HEK293 (cell line): ENCODE measurements around the gene INPP5A.

Experiments
- BCL11A ChIP-seq: fragments of 450-650 bp; formaldehyde crosslinking; IDR thresholded peaks from 2 replicates; pipeline ENCODE4 v1.5.1; 2016; ENCODE audit warnings: low read depth, missing biosample characterization, missing genetic modification characterization
- CTCF ChIP-seq: fragments of 450-650 bp; formaldehyde crosslinking; IDR thresholded peaks from 2 replicates; pipeline ENCODE4 v1.5.1; 2016; ENCODE audit warnings: missing biosample characterization, missing genetic modification characterization
- PBX3 ChIP-seq: sonication (generic); formaldehyde crosslinking; IDR thresholded peaks from 2 replicates; pipeline ENCODE4 v1.8.1; 2022; ENCODE audit warnings: mild to moderate bottlenecking, moderate library complexity, missing genetic modification reagents
- YY1 ChIP-seq: fragments of 450-650 bp; formaldehyde crosslinking; IDR thresholded peaks from 2 replicates; pipeline ENCODE4 v1.5.1; 2018; ENCODE audit warnings: missing biosample characterization, missing genetic modification characterization
- ZNF549 ChIP-seq: fragments of 450-650 bp; IDR thresholded peaks from 2 replicates; pipeline ENCODE4 v1.5.1; 2018; ENCODE audit warnings: missing biosample characterization, missing genetic modification characterization, mild to moderate bottlenecking, inconsistent platforms, moderate library complexity
- ZNF639 ChIP-seq: fragments of 450-650 bp; formaldehyde crosslinking; IDR thresholded peaks from 2 replicates; pipeline ENCODE4 v1.5.1; 2016; ENCODE audit warnings: missing biosample characterization, missing genetic modification characterization

- TF ChIP-seq CTCF (tag by site-specific recombination): no peak
- no peak for TF ChIP-seq PBX3 (CRISPR knock-in tag)
- no peak for TF ChIP-seq BCL11A
- TF ChIP-seq YY1: no peak
- TF ChIP-seq ZNF639 (tag by site-specific recombination): no peak
- TF ChIP-seq ZNF549: no peak
Measured at GRCh38 chr10:132710746-132711612, 173.4 kb downstream of the INPP5A start.
